A673 (cell line): ENCODE measurements around the gene PKN1. TPM values are rescaled to one million over a fixed set of nuclear protein-coding genes. Genes with fewer than 3 reads are reported as not detected.
"Not testable (repeated sequence)": the region's sequence is repeated elsewhere in the genome, so short reads cannot be mapped to it uniquely, and the experiment has no call there.

Experiments
- BruUV-seq: library from RNA; stranded (reverse); fragments of 400-500 nt; replicated peaks from 2 replicates; lab custom pipeline; 2021; lab: Mats Ljungman, UMichigan
- CTCF ChIA-PET: fragments of 300-600 bp; sonication (Branson Sonifier 250); formaldehyde crosslinking; loops from one replicate; lab custom pipeline; 2022; ENCODE audit warnings: antibody characterized with exemption; lab: Charles Lee
- POLR2A ChIA-PET: fragments of 300-600 bp; sonication (Branson Sonifier 250); formaldehyde crosslinking; loops from one replicate; lab custom pipeline; 2022; ENCODE audit warnings: antibody characterized with exemption; ENCODE audit not compliant: low non-redundant PET; lab: Charles Lee
- DNase-seq: peaks from one replicate; pipeline ENCODE4 v3.0.0-alpha.2; 2015; ENCODE audit warnings: low spot score
- H3K27ac ChIP-seq: fragments of 200-600 bp; sonication (generic); 2 replicates; pipeline ENCODE4 v1.5.1; 2016; ENCODE audit warnings: mixed run types, low read depth, mild to moderate bottlenecking, mixed read lengths, antibody characterized with exemption, low read length; ENCODE audit not compliant: poor library complexity, severe bottlenecking
- H3K27me3 ChIP-seq: fragments of 200-600 bp; sonication (generic); replicated peaks from 2 replicates; pipeline ENCODE4 v1.6.1; 2017; ENCODE audit warnings: mixed run types, low read depth, mild to moderate bottlenecking, mixed read lengths, antibody characterized with exemption, low read length; ENCODE audit not compliant: insufficient read depth, poor library complexity
- H3K36me3 ChIP-seq: fragments of 200-600 bp; sonication (generic); 2 replicates; pipeline ENCODE4 v1.6.1; 2016; ENCODE audit warnings: mixed run types, mild to moderate bottlenecking, mixed read lengths, antibody characterized with exemption, low read length; ENCODE audit not compliant: insufficient read depth, poor library complexity, severe bottlenecking
- H3K4me1 ChIP-seq: fragments of 200-600 bp; sonication (generic); 2 replicates; pipeline ENCODE4 v1.6.1; 2017; ENCODE audit warnings: mixed run types, mild to moderate bottlenecking, mixed read lengths, antibody characterized with exemption, low read length; ENCODE audit not compliant: insufficient read depth, poor library complexity, severe bottlenecking
- H3K4me3 ChIP-seq: fragments of 200-600 bp; sonication (generic); 2 replicates; pipeline ENCODE4 v1.5.1; 2016; ENCODE audit warnings: low read depth, mixed run types, mild to moderate bottlenecking, mixed read lengths, low read length; ENCODE audit not compliant: poor library complexity, severe bottlenecking
- H3K9me3 ChIP-seq: fragments of 200-600 bp; sonication (generic); 2 replicates; pipeline ENCODE4 v1.6.1; 2016; ENCODE audit warnings: mixed run types, low read depth, mild to moderate bottlenecking, mixed read lengths, antibody characterized with exemption, low read length; ENCODE audit not compliant: poor library complexity, severe bottlenecking
- EZH2 ChIP-seq: fragments of 200-600 bp; sonication (generic); IDR thresholded peaks from 2 replicates; pipeline ENCODE4 v1.6.1; 2017; ENCODE audit warnings: borderline replicate concordance, low read depth, mild to moderate bottlenecking, mixed read lengths, antibody characterized with exemption, low read length; ENCODE audit not compliant: poor library complexity, severe bottlenecking
- intact Hi-C: fragments of 100-400 bp; cut with micrococcal nuclease; formaldehyde crosslinking; loops from one replicate; pipeline ENCODE4 v1.10.0; 2022; ENCODE audit not compliant: unreplicated experiment
- total RNA-seq: library from RNA; stranded (reverse); gene quantifications from 2 replicates; pipeline ENCODE4 v1.2.3, GENCODE V29; 2021
- TF ChIP-seq, protein P1 (sequence below): fragments of 300-800, 200-600 bp; sonication (generic); conservative IDR thresholded peaks from 2 replicates; pipeline ENCODE4 v1.5.1; 2017; ENCODE audit warnings: low read depth, mild to moderate bottlenecking, antibody characterized with exemption, low read length, moderate library complexity, mixed read lengths

Gene PKN1
- total RNA-seq, 1 experiment from 2014 or later: 91.4 TPM

DNA sequence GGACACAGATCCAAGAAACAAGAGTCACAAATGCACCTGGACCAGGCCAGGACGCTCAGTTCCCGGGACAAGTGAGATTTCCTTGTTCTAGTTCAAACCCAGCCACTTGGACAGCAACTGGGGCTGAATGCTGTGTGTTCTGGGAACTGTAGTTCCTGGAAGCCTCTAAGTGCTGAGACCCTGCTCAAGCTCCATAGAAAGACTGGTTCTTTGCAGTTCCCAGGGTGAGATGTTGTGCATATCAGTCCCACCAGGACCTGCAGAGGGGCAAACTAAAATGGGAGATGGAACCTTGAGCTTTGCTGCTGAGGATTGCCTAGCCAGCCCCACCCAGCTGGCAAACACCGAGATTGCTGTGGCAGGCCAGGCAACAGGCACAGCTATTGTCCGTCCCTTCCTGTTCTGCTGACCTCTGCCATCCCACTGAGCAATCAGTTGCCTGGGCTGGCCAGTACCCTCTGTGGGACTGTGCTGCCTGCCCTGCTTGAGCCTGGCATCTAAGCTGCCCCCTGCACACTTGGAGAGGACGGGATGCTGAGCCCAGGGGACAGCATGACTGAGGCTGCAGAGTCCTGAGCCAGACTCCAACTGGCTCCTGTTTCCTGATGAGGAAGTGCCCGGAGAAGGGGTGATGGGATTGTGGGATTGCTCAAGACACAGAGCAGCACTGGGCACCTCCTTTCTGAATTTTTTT is 64.3 kb downstream of the PKN1 start:
- Histone ChIP-seq H3K36me3 (no peaks in the 10 kb centered on the region), H3K4me3 (no peak overlapping the region), H3K4me1 (peaks cover 12% of the 10 kb centered on the region), H3K27ac (no peak overlapping the region), H3K9me3 (no peaks in the 10 kb centered on the region), H3K27me3 (no peaks in the 10 kb centered on the region)
- intact Hi-C loops: no loop called here
- POLR2A ChIA-PET: interaction anchor here (0.6 kb wide), 1 partner anchor 1615 kb away, joined by 6 read pairs; no protein-coding TSS in a partner anchor
- no TSS peak for BruUV-seq
- CTCF ChIA-PET: interaction anchor here (1.1 kb wide), 1 partner anchor 192 kb away, joined by 3 read pairs; no protein-coding TSS in a partner anchor
- DNase-seq: no peak
- TF ChIP-seq EZH2: no peak
- TF ChIP-seq, protein P1, sequence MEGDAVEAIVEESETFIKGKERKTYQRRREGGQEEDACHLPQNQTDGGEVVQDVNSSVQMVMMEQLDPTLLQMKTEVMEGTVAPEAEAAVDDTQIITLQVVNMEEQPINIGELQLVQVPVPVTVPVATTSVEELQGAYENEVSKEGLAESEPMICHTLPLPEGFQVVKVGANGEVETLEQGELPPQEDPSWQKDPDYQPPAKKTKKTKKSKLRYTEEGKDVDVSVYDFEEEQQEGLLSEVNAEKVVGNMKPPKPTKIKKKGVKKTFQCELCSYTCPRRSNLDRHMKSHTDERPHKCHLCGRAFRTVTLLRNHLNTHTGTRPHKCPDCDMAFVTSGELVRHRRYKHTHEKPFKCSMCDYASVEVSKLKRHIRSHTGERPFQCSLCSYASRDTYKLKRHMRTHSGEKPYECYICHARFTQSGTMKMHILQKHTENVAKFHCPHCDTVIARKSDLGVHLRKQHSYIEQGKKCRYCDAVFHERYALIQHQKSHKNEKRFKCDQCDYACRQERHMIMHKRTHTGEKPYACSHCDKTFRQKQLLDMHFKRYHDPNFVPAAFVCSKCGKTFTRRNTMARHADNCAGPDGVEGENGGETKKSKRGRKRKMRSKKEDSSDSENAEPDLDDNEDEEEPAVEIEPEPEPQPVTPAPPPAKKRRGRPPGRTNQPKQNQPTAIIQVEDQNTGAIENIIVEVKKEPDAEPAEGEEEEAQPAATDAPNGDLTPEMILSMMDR: no peak

DNA sequence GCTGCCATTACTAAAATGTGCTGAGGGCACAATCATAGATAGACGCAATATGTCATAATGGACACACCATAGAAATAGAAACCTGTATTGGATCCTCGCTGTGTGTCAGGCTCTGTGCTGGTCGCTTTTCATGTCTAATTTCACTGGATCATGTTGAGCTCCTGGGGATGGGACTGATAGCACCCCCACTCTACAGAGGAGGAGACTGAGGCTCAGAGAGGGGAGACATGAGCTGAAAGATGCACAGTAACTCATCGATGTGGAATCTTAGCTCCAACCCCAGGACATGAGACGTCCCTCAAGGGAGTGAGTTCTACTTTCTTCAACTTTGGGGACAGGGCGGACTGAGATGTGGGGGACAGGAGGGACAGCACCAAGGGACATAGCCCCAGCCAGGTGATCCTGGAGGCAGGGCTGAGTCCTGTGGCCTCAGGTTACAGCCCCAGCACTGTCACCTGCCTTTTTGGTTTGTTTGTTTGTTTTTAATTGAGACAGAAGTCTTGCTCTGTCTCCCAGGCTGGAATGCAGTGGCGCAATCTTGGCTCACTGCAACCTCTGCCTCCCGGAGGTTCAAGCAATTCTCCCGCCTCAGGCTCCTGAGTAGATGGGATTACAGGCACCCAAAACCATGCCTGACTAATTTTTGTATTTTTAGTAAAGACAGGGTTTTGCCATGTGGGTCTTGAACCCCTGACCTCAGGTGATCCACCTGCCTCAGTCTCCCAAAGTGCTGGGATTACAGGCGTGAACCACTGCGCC is 69.4 kb downstream of the PKN1 start:
- Histone ChIP-seq H3K4me3 (no peak overlapping the region), H3K4me1 (no peaks in the 10 kb centered on the region), H3K36me3 (no peaks in the 10 kb centered on the region), H3K27ac (no peak overlapping the region), H3K27me3 (no peaks in the 10 kb centered on the region), H3K9me3 (no peaks in the 10 kb centered on the region)
- TF ChIP-seq, protein P1: no peak
- TF ChIP-seq EZH2: no peak
- intact Hi-C loops: no loop called here
- no peak for DNase-seq
- CTCF ChIA-PET: interaction anchor here (0.5 to 0.6 kb wide), 2 partner anchors 361 to 892 kb away, joined by 3 read pairs; no protein-coding TSS in a partner anchor
- POLR2A ChIA-PET: no interaction called here
- BruUV-seq: no TSS peak

- H3K27ac ChIP-seq: no peak overlapping the region
- intact Hi-C loops: no loop called here
- no peak for DNase-seq
- H3K9me3 ChIP-seq: no peaks in the 10 kb centered on the region
- H3K4me3 ChIP-seq: no peak overlapping the region
- no peaks in the 10 kb centered on the region for H3K4me1 ChIP-seq
- H3K27me3 ChIP-seq: no peaks in the 10 kb centered on the region
- TF ChIP-seq EZH2: no peak
- TF ChIP-seq, protein P1: no peak
- CTCF ChIA-PET: interaction anchor here (0.6 kb wide), 1 partner anchor 14 kb away, joined by 3 read pairs; no protein-coding TSS in a partner anchor
- no peaks in the 10 kb centered on the region for H3K36me3 ChIP-seq
- BruUV-seq: no TSS peak
- POLR2A ChIA-PET: interaction anchor here (0.6 kb wide), 1 partner anchor 26 kb away, joined by 3 read pairs; no protein-coding TSS in a partner anchor
Observed at GRCh38 chr19:14503285-14503684, 70.2 kb downstream of the PKN1 start.

GRCh38 chr19:14504575-14504974 is 71.5 kb downstream of the PKN1 start:
- POLR2A ChIA-PET, DNase-seq, H3K27me3 ChIP-seq, BruUV-seq, H3K27ac ChIP-seq, H3K4me1 ChIP-seq, H3K36me3 ChIP-seq, H3K9me3 ChIP-seq, intact Hi-C loops, H3K4me3 ChIP-seq: not testable (repeated sequence)
- CTCF ChIA-PET: interaction anchor here (0.6 to 0.7 kb wide), 2 partner anchors 24 to 1597 kb away, joined by 3 to 5 read pairs; no protein-coding TSS in a partner anchor
